ENCODE data around the gene GPC6. TPM values are rescaled to one million over a fixed set of nuclear protein-coding genes. Genes with fewer than 3 reads are reported as not detected.

Gene GPC6
- total RNA-seq, 1 experiment from 2014 or later: not detected

DNA sequence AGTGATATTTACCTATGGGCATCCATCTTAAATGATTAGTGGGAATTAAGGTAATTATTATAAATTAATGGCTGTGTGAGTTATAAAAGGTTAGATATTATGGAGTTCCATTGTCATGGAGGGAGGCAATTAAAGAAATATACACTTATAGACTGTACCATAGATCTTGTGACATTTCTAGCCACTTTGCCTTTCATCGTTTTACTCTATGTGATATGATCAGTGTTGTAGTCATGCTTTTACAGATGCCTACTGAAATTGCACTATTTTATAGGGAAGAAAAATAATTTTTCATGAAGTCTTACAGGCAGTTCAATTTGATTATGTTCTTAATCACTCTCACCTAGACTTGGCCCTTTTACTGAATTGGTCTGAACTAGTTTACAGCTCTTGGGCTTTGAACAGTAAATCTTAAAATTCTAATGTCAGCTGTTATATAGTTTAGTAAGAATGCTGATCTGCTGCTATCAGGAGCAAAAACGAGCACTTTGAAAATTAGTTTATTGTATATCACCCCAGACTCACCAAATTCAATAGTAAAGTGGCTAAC, 301.2 kb downstream of the GPC6 start:
- Mint-ChIP-seq H3K4me1 (ENCODE audit: low read depth, unreplicated experiment) (no peaks in the 10 kb centered on the region), H3K9me3 (ENCODE audit: low read depth, unreplicated experiment) (no peaks in the 10 kb centered on the region), H3K27ac (ENCODE audit: unreplicated experiment) (no peak overlapping the region), H3K36me3 (ENCODE audit: insufficient read depth, unreplicated experiment) (no peaks in the 10 kb centered on the region), H3K4me3 (ENCODE audit: low read depth, unreplicated experiment) (no peak overlapping the region), H3K27me3 (ENCODE audit: unreplicated experiment) (no peaks in the 10 kb centered on the region)
- intact Hi-C loops (cut with micrococcal nuclease; ENCODE audit: unreplicated experiment): no loop called here
- DNase-seq: no peak
- TF ChIP-seq, protein P1, sequence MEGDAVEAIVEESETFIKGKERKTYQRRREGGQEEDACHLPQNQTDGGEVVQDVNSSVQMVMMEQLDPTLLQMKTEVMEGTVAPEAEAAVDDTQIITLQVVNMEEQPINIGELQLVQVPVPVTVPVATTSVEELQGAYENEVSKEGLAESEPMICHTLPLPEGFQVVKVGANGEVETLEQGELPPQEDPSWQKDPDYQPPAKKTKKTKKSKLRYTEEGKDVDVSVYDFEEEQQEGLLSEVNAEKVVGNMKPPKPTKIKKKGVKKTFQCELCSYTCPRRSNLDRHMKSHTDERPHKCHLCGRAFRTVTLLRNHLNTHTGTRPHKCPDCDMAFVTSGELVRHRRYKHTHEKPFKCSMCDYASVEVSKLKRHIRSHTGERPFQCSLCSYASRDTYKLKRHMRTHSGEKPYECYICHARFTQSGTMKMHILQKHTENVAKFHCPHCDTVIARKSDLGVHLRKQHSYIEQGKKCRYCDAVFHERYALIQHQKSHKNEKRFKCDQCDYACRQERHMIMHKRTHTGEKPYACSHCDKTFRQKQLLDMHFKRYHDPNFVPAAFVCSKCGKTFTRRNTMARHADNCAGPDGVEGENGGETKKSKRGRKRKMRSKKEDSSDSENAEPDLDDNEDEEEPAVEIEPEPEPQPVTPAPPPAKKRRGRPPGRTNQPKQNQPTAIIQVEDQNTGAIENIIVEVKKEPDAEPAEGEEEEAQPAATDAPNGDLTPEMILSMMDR (IDR thresholded peaks at IDR 0.05; ENCODE audit: unreplicated experiment): no peak
- no TSS peak for BruUV-seq (replicated peaks)
- CTCF ChIA-PET: no interaction called here

DNA sequence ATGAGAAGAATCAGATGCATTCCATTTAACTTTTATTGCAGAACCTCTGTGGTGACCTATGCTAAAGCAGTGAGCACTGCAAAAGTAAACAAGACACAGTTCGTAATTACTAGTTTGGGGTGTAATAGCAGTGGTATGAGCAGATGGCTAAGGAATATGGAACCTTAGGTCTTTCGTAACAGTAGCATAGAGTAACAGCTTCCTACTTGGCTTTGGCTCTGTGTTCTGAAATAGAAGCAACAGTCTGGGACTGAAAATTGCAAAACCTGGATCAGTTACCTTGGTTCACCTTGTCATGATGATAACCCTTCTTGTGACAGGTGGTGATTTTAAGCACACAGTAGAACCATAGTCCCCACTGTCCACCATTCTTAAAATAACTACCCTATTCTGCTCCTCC, 303.4 kb downstream of the GPC6 start:
- Mint-ChIP-seq H3K27me3 (ENCODE audit: unreplicated experiment) (no peaks in the 10 kb centered on the region), H3K9me3 (ENCODE audit: low read depth, unreplicated experiment) (no peaks in the 10 kb centered on the region), H3K4me1 (ENCODE audit: low read depth, unreplicated experiment) (no peaks in the 10 kb centered on the region), H3K27ac (ENCODE audit: unreplicated experiment) (no peak overlapping the region), H3K4me3 (ENCODE audit: low read depth, unreplicated experiment) (no peak overlapping the region), H3K36me3 (ENCODE audit: insufficient read depth, unreplicated experiment) (no peaks in the 10 kb centered on the region)
- no peak for DNase-seq
- CTCF ChIA-PET: no interaction called here
- intact Hi-C loops (cut with micrococcal nuclease; ENCODE audit: unreplicated experiment): no loop called here
- TF ChIP-seq, protein P1 (IDR thresholded peaks at IDR 0.05; ENCODE audit: unreplicated experiment): no peak
- no TSS peak for BruUV-seq (replicated peaks)

DNA sequence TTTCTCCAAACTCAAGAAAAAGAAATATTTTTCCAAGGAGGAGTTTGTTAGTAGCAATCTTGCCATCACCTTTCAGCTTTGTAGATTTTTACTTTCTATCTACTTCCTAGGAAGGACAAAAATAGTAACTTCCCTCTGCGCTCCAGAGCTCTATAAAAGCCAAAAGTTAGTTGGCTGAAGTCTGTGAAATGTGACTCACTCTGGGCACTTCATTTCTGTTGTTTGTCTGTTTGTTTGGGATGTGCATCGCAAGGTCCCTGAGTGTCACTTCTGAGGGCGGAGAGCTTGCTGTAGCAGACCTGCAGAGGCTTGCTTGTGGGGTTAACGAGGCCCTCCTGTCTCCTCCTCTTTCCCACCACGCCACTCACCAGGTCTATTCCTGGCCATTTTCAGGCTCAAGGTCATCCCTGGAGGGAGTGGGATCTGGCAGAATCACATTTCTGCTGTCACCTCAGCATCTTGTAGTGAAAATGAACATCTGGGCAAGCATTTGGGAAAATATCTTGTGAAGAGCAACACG, 307.6 kb downstream of the GPC6 start:
- H3K4me3 Mint-ChIP-seq (ENCODE audit: low read depth, unreplicated experiment): no peak overlapping the region
- no peaks in the 10 kb centered on the region for H3K27me3 Mint-ChIP-seq (ENCODE audit: unreplicated experiment)
- intact Hi-C loops (cut with micrococcal nuclease; ENCODE audit: unreplicated experiment): no loop called here
- H3K4me1 Mint-ChIP-seq (ENCODE audit: low read depth, unreplicated experiment): no peaks in the 10 kb centered on the region
- no peak for DNase-seq
- H3K9me3 Mint-ChIP-seq (ENCODE audit: low read depth, unreplicated experiment): no peaks in the 10 kb centered on the region
- H3K27ac Mint-ChIP-seq (ENCODE audit: unreplicated experiment): no peak overlapping the region
- no TSS peak for BruUV-seq (replicated peaks)
- CTCF ChIA-PET: no interaction called here
- TF ChIP-seq, protein P1 (IDR thresholded peaks at IDR 0.05; ENCODE audit: unreplicated experiment): no peak
- H3K36me3 Mint-ChIP-seq (ENCODE audit: insufficient read depth, unreplicated experiment): no peaks in the 10 kb centered on the region

DNA sequence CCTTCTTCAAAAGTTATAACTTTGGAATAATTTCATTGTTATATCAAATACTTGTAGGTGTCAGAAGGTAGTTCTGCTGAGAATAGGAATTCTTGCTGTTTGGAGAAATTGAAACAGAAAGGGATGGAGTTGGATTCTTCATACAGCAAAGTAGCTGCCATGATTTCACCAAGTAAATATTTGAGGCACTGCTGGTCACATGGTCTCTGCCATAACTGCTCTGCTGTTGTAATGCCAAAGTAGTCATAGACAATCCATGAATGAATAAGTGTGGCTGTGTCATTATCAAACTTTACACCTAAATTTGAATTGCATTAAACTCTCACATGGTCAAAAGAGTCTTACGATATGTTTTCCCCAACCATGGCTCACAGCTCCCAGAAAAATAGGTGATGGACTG, 308.6 kb downstream of the GPC6 start:
- Mint-ChIP-seq H3K27ac (ENCODE audit: unreplicated experiment) (no peak overlapping the region), H3K4me3 (ENCODE audit: low read depth, unreplicated experiment) (no peak overlapping the region), H3K4me1 (ENCODE audit: low read depth, unreplicated experiment) (no peaks in the 10 kb centered on the region), H3K9me3 (ENCODE audit: low read depth, unreplicated experiment) (no peaks in the 10 kb centered on the region), H3K27me3 (ENCODE audit: unreplicated experiment) (no peaks in the 10 kb centered on the region), H3K36me3 (ENCODE audit: insufficient read depth, unreplicated experiment) (no peaks in the 10 kb centered on the region)
- no TSS peak for BruUV-seq (replicated peaks)
- no peak for DNase-seq
- CTCF ChIA-PET: no interaction called here
- intact Hi-C loops (cut with micrococcal nuclease; ENCODE audit: unreplicated experiment): no loop called here
- TF ChIP-seq, protein P1 (IDR thresholded peaks at IDR 0.05; ENCODE audit: unreplicated experiment): no peak

Data from Calu3 (cell line).